ENCODE results near the gene ADGRG6. TPM values are rescaled to one million over a fixed set of nuclear protein-coding genes. Genes with fewer than 3 reads are reported as not detected.
A peak's percentile ranks its signal among the peaks of the same experiment; 100 is the strongest.

Gene ADGRG6
- total RNA-seq, 1 experiment from 2014 or later: 2.5 TPM

DNA sequence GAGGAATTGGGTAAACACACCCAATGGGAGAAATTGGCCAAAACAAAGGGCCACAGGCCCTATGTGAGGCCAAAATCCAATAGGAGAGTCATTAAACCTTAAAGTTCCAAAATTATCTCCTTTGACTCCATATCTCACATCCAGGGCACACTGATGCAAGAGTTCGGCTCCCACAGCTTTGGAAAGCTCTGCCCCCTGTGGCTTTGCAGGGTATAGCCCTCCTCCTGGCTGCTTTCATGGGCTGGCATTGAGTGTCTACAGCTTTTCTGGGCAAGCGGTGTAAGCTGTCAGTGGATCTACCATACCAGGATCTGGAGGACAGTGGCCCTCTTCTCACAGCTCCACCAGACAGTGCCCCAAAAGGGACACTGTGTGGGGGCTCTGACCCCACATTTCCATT lies 160.5 kb downstream of the ADGRG6 start:
- peaks cover 7 to 11% (median 10%) of the 10 kb centered on the region in 3 experiments; a peak in 6 of 7 replicates for H3K36me3 Mint-ChIP-seq (ENCODE audit: insufficient read depth in 1 of 3, low read depth in 3 of 3)
- no peak overlapping the region for H3K27ac ChIP-seq (ENCODE audit: insufficient read length, low read depth, low read length)
- no peak overlapping the region for H2BK20ac ChIP-seq (ENCODE audit: low read depth, low read length, poor library complexity, severe bottlenecking)
- peaks cover 2% of the 10 kb centered on the region for H3K23me2 ChIP-seq (ENCODE audit: insufficient read length, low read depth, low read length, poor library complexity, severe bottlenecking)
- no peak overlapping the region for H3K18ac ChIP-seq (ENCODE audit: insufficient read length, low read depth, low read length)
- no peak overlapping the region for H3K23ac ChIP-seq (ENCODE audit: insufficient read length, low read depth, low read length)
- TF ChIP-seq CTCF (conservative IDR thresholded peaks at IDR 0.05): peak; percentile 32; the same call in 1 of the 3 replicates
- no peak overlapping the region for H3K4ac ChIP-seq (ENCODE audit: low read depth, low read length)
- no peak overlapping the region for H2AFZ ChIP-seq (ENCODE audit: low read length)
- no peak overlapping the region for H3K27ac Mint-ChIP-seq
- H3K9ac ChIP-seq (ENCODE audit: extremely low read depth, insufficient read length, low read length): no peak overlapping the region
- no peak overlapping the region for H3T11ph ChIP-seq (ENCODE audit: low read length)
- no peaks in the 10 kb centered on the region for H3K27me3 ChIP-seq (ENCODE audit: insufficient read depth, low read length)
- H4K5ac ChIP-seq (ENCODE audit: insufficient read length, low read depth, low read length): no peak overlapping the region
- H3K4me1 Mint-ChIP-seq: peaks cover 6 to 7% of the 10 kb centered on the region in 2 experiments; a peak in 1 of 4 replicates
- no peak overlapping the region for H2BK12ac ChIP-seq (ENCODE audit: insufficient read length, low read depth, low read length)
- no peak overlapping the region for H3K4me3 Mint-ChIP-seq
- H3K9me3 Mint-ChIP-seq: peaks cover 15 to 20% of the 10 kb centered on the region in 2 experiments; a peak in 4 of 5 replicates
- H4K91ac ChIP-seq (ENCODE audit: insufficient read length, low read depth, low read length): no peak overlapping the region
- no peaks in the 10 kb centered on the region; the same call in 1 of the 2 replicates for H3K4me1 ChIP-seq (ENCODE audit: insufficient read depth, low read length)
- WGBS (ENCODE audit: extremely low coverage, insufficient read length, low lambda C conversion rate): no CpG with 5 or more reads among the region's 2 CpGs
- H3K56ac ChIP-seq (ENCODE audit: insufficient read length, low read depth, low read length): no peak overlapping the region
- no peaks in the 10 kb centered on the region for H3K79me1 ChIP-seq (ENCODE audit: insufficient read depth, low read depth, low read length, poor library complexity, severe bottlenecking)
- no peak overlapping the region for H4K8ac ChIP-seq (replicated peaks; ENCODE audit: insufficient read length, low read depth, low read length)
- H2AK5ac ChIP-seq (ENCODE audit: insufficient read length, low read length): no peak overlapping the region
- H3K79me2 ChIP-seq (ENCODE audit: insufficient read depth, low read length): no peaks in the 10 kb centered on the region
- H4K20me1 ChIP-seq (ENCODE audit: control insufficient read depth, insufficient read depth, insufficient read length): no peaks in the 10 kb centered on the region
- no peak overlapping the region for H2BK15ac ChIP-seq (ENCODE audit: low read depth, low read length)
- H3K14ac ChIP-seq (ENCODE audit: insufficient read depth, low read length): no peak overlapping the region
- no peak overlapping the region for H2BK5ac ChIP-seq (ENCODE audit: insufficient read length, low read length)
- no peaks in the 10 kb centered on the region for H3K9me3 ChIP-seq (ENCODE audit: control insufficient read depth, low read depth, low read length)
- H2BK120ac ChIP-seq (ENCODE audit: low read depth, low read length, poor library complexity, severe bottlenecking): no peak overlapping the region
- H3K27me3 Mint-ChIP-seq (ENCODE audit: low read depth): no peaks in the 10 kb centered on the region
- DNase-seq: no peak
- H3K4me2 ChIP-seq (ENCODE audit: insufficient read depth, insufficient read length, low read length): no peak overlapping the region
